Measurements from ENCODE around the gene ACBD7.

The ACBD7 gene

DNA sequence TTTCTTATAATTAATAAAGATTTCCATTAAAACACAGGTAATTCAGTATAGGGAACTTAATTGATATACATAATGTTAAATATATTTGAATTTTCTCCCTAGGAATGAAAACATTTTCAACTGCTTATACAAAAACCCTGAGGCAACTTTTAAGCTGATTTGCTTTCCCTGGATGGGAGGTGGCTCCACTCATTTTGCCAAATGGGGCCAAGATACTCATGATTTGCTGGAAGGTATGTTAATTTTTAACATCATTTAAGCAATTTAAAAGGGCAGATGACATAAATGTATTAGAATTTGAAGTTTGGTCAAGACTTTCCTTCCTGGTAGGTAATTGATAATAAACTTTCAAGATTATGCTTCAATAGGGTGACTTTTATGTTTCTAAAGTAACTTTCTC, 39.0 kb downstream of the ACBD7 start:
- no peak for DNase-seq (ENCODE audit: low read depth)
- TF ChIP-seq, protein P1, sequence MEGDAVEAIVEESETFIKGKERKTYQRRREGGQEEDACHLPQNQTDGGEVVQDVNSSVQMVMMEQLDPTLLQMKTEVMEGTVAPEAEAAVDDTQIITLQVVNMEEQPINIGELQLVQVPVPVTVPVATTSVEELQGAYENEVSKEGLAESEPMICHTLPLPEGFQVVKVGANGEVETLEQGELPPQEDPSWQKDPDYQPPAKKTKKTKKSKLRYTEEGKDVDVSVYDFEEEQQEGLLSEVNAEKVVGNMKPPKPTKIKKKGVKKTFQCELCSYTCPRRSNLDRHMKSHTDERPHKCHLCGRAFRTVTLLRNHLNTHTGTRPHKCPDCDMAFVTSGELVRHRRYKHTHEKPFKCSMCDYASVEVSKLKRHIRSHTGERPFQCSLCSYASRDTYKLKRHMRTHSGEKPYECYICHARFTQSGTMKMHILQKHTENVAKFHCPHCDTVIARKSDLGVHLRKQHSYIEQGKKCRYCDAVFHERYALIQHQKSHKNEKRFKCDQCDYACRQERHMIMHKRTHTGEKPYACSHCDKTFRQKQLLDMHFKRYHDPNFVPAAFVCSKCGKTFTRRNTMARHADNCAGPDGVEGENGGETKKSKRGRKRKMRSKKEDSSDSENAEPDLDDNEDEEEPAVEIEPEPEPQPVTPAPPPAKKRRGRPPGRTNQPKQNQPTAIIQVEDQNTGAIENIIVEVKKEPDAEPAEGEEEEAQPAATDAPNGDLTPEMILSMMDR (conservative IDR thresholded peaks at IDR 0.05; ENCODE audit: low read depth, low read length): no peak

GRCh38 chr10:15046626-15047025, 42.0 kb downstream of the ACBD7 start:
- no peak overlapping the region for H3K4me3 ChIP-seq (ENCODE audit: low read length)
- peak; percentile 30 for DNase-seq (ENCODE audit: low read depth)
- TF ChIP-seq, protein P1 (conservative IDR thresholded peaks at IDR 0.05; ENCODE audit: low read depth, low read length): no peak

More for the DNA sequence above, 39.0 kb downstream of the ACBD7 start:
- no peak overlapping the region for H3K4me3 ChIP-seq (ENCODE audit: low read length)

DNA sequence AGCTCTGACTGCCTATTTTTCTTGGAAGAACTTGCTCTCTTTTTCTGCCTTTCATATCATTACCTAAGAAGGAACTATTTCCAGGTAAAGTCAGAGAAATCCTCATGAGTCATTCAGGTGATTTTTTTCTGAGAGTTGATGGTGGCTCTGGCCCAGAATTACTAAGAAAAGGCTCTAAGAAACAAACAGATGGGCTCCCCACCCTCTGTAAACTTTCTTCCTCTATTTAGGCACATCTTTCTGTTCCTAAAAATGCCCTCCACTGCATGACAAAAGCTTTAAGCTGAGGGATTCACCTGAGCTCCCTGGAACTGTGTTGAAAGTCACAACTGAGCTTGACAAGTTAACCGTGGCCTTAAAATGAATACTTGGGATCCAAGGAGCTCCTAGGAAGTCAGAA, 43.2 kb downstream of the ACBD7 start:
- H3K4me3 ChIP-seq (ENCODE audit: low read length): no peak overlapping the region
- TF ChIP-seq, protein P1 (conservative IDR thresholded peaks at IDR 0.05; ENCODE audit: low read depth, low read length): no peak
- DNase-seq (ENCODE audit: low read depth): no peak

DNA sequence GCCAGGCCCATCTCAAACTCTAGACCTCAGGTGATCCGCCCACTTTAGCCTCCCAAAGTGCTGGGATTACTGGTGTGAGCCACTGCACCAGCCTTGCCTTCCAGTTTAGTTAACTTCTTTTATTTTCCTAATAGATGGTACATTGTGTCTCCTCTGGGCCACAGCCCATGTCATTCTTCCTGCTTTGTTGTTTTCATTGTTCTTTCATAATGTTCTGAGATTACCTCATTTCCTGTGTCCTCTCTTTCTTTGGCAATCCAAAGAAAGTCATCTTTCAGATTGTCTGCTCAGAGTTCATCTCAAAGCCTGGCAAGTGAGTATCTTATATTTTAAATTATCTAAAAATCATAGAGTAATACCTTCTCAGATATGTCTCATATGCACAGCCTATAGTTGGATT, 44.9 kb downstream of the ACBD7 start, which contains the start of gene OLAH:
OLAH (plus strand) TSS at position 270 of the 400 bp plus-strand sequence. CDS start 3,346 bp downstream, outside the sequence.
- no peak for DNase-seq (ENCODE audit: low read depth)
- H3K4me3 ChIP-seq (ENCODE audit: low read length): no peak within 1 kb of the TSS
- TF ChIP-seq, protein P1 (conservative IDR thresholded peaks at IDR 0.05; ENCODE audit: low read depth, low read length): no peak

- TF ChIP-seq, protein P1 (conservative IDR thresholded peaks at IDR 0.05; ENCODE audit: low read depth, low read length): no peak
- H3K4me3 ChIP-seq (ENCODE audit: low read length): no peak overlapping the region
- no peak for DNase-seq (ENCODE audit: low read depth)
Measured at GRCh38 chr10:15038416-15038815, 50.2 kb downstream of the ACBD7 start.

DNA sequence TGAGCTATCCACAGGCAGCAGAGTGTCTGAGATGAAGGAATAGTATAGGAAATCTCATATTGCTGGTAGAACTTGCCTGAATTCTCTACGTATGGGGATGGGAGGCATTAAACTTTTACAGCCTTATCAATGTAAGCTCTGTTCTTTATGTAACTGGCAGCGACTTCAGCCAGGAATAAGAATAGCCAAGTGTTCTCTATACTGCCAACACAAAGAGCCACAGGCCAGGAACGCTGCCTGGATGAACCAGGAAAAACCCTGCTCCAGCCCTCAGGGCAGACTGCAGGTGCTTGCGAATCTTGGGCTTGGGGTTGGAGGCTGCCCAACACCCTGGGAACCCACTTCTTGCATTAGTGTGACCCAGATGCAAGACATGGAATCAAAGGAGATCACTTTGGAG, 50.9 kb downstream of the ACBD7 start:
- TF ChIP-seq, protein P1 (conservative IDR thresholded peaks at IDR 0.05; ENCODE audit: low read depth, low read length): no peak
- no peak overlapping the region for H3K4me3 ChIP-seq (ENCODE audit: low read length)
- DNase-seq (ENCODE audit: low read depth): no peak

DNA sequence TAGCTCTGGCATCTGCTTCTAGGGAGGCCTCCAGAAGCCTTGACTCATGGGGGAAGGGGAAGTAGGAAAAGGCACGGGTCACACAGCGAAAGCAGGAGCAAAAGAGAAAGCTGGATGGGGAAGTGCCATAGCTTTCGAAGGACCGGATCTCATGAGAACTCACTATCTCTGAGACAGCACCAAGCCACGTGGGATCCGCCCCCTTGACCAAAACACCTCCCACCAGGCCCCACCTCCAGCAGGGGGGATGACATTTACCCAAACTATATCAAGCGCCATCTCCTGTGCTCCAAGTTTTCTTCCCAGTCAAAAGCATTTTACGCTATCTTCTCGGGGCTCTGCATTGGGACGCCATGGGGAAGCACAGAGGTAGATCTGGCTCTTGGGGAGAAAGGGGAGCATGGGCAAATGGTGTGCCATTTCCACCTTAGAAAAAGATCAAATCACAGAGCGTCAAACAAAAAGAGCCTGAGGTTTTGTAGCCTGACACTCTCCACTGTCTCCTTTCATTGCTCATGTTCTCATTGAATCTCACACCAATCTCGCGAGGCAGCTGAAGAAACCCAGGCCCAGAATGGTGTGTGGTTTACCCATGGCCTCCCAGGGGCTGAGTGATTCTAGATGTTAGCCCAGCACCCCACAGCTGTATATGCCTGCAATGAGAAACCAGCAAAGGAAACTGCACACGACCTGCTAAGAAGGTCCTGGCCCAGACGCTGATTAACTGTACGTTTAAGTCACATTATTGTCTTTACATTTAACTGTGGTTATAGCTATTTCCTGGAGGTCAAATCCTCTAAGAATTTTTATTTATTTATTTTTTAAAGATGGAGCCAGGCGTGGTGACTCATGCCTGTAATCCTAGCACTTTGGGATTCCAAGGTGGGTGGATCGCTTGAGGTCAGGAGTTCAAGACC, 52.9 kb downstream of the ACBD7 start:
- no peak overlapping the region for H3K4me3 ChIP-seq (ENCODE audit: low read length)
- TF ChIP-seq, protein P1 (conservative IDR thresholded peaks at IDR 0.05; ENCODE audit: low read depth, low read length): no peak
- peak; percentile 37 for DNase-seq (ENCODE audit: low read depth)

All from retinal pigment epithelial cell (primary cell).